Measurements from ENCODE around the gene PRKCZ. TPM values are rescaled to one million over a fixed set of nuclear protein-coding genes. Genes with fewer than 3 reads are reported as not detected.

PRKCZ gene
- total RNA-seq, 1 donor from 2014 or later = 37.6 TPM

- no peaks in the 10 kb centered on the region for H3K27me3 ChIP-seq (ENCODE audit: control insufficient read depth, insufficient read depth, low read length)
- no peak overlapping the region for H3K4me3 ChIP-seq (ENCODE audit: low read depth, low read length)
- TF ChIP-seq, protein P1, sequence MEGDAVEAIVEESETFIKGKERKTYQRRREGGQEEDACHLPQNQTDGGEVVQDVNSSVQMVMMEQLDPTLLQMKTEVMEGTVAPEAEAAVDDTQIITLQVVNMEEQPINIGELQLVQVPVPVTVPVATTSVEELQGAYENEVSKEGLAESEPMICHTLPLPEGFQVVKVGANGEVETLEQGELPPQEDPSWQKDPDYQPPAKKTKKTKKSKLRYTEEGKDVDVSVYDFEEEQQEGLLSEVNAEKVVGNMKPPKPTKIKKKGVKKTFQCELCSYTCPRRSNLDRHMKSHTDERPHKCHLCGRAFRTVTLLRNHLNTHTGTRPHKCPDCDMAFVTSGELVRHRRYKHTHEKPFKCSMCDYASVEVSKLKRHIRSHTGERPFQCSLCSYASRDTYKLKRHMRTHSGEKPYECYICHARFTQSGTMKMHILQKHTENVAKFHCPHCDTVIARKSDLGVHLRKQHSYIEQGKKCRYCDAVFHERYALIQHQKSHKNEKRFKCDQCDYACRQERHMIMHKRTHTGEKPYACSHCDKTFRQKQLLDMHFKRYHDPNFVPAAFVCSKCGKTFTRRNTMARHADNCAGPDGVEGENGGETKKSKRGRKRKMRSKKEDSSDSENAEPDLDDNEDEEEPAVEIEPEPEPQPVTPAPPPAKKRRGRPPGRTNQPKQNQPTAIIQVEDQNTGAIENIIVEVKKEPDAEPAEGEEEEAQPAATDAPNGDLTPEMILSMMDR (IDR thresholded peaks at IDR 0.05; ENCODE audit: insufficient read depth, low read length, poor library complexity, severe bottlenecking) = no peak
- H3K36me3 ChIP-seq (ENCODE audit: control insufficient read depth, insufficient read depth, low read length) = no peaks in the 10 kb centered on the region
- no peak for DNase-seq (ENCODE audit: low read depth)
Measured at GRCh38 chr1:2200308-2200943, 150.2 kb downstream of the PRKCZ start.

DNA sequence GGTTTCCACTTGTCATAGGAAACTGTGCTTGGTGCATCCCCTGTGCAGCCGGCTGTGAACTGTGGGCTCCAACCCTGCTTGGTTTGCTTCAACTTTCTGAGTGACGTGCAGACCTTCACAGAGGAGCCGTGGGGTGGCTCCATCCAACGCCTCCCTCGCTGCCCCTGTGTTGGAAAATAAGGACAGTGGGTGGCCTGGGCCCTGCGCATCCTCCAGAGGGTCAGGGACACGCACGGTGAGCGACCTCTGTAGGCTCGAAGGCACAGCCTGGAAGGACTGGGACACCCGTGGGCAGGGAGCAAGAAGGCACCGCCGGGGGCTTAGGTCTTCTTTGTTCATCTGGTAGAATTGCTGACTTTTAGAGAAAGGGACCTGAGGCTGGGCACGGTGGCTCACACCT lies 150.9 kb downstream of the PRKCZ start:
- H3K27me3 ChIP-seq (ENCODE audit: control insufficient read depth, insufficient read depth, low read length) = no peaks in the 10 kb centered on the region
- no peak for DNase-seq (ENCODE audit: low read depth)
- no peaks in the 10 kb centered on the region for H3K36me3 ChIP-seq (ENCODE audit: control insufficient read depth, insufficient read depth, low read length)
- H3K4me3 ChIP-seq (ENCODE audit: low read depth, low read length) = no peak overlapping the region
- TF ChIP-seq, protein P1 (IDR thresholded peaks at IDR 0.05; ENCODE audit: insufficient read depth, low read length, poor library complexity, severe bottlenecking) = no peak

DNA sequence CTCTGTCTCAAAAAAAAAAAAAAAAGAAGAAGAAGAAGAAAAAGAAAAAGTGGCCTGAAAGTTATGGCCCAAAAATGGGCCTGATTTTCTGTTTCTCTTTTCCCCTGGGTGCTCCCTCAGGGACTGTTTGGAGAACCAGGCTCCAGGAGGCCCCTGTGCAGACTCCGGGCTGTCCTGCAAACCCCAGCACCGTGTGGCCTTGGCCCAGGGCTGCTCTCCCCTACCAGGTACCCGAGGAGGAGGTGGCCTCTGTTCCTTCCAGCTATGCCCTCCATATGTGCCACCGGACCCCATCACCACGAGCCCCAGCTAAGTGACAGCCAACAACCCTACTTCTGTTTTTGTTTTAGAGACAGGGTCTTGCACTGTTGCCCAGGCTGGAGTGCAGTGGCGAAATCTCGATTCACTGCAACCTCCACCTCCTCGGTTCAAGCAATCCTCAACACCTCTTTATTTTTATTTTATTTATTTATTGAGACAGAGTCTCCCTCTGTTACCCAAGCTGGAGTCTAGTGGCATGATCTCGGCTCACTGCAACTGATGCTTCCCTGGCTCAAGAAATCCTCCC lies 151.9 kb downstream of the PRKCZ start:
- Histone ChIP-seq H3K27me3 (ENCODE audit: control insufficient read depth, insufficient read depth, low read length) (no peaks in the 10 kb centered on the region), H3K4me3 (ENCODE audit: low read depth, low read length) (no peak overlapping the region), H3K36me3 (ENCODE audit: control insufficient read depth, insufficient read depth, low read length) (no peaks in the 10 kb centered on the region)
- no peak for DNase-seq (ENCODE audit: low read depth)
- TF ChIP-seq, protein P1 (IDR thresholded peaks at IDR 0.05; ENCODE audit: insufficient read depth, low read length, poor library complexity, severe bottlenecking) = no peak

DNA sequence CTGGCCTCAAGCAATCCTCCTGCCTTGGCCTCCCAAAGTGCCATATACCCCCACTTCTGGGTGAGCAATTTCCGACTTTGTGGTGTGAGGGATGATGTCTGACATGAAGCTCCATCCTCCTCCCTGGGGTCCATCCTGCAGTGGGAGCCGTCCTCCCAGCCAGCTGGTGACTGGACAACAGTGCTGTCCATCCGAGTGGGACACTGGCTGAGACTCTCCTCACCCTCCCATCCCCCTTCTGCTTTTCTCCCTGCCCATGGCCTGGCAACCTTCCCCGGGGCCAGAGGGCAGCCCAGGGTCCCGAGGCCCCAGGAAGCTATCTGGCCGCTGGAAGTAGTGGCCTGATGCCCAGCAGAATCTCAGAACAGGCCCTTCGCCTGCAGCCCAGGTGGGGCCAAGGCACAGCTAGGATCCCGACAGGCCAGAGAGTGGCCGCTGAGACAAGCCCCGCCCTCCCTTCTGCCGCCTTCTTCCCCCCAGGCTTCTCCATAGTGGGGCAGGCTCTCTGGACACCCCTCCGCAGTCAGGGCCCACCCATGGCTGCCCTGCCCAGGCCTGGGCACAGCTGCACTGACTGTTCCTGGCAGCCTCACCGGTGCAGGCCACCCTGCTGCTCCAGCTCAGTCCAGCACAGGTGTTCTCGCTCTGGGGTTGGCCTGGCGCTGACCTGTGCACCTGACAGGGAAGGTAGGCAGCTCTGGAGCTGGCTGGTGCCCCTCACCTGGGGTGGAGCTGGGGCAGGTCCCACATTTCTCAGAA lies 152.8 kb downstream of the PRKCZ start:
- Histone ChIP-seq H3K4me3 (ENCODE audit: low read depth, low read length) (no peak overlapping the region), H3K27me3 (ENCODE audit: control insufficient read depth, insufficient read depth, low read length) (no peaks in the 10 kb centered on the region), H3K36me3 (ENCODE audit: control insufficient read depth, insufficient read depth, low read length) (no peaks in the 10 kb centered on the region)
- no peak for DNase-seq (ENCODE audit: low read depth)
- TF ChIP-seq, protein P1 (IDR thresholded peaks at IDR 0.05; ENCODE audit: insufficient read depth, low read length, poor library complexity, severe bottlenecking) = no peak

- Histone ChIP-seq H3K27me3 (ENCODE audit: control insufficient read depth, insufficient read depth, low read length) (no peaks in the 10 kb centered on the region), H3K36me3 (ENCODE audit: control insufficient read depth, insufficient read depth, low read length) (no peaks in the 10 kb centered on the region), H3K4me3 (ENCODE audit: low read depth, low read length) (no peak overlapping the region)
- TF ChIP-seq, protein P1 (IDR thresholded peaks at IDR 0.05; ENCODE audit: insufficient read depth, low read length, poor library complexity, severe bottlenecking) = no peak
- no peak for DNase-seq (ENCODE audit: low read depth)
Measured at GRCh38 chr1:2203671-2204414, 153.6 kb downstream of the PRKCZ start.
